HG03108 (cell line): ENCODE results near the gene GDNF.
"Not testable (repeated sequence)": the region's sequence is repeated elsewhere in the genome, so short reads cannot be mapped to it uniquely, and the experiment has no call there.

Experiments
- ATAC-seq: cut with Tn5 transposase; IDR thresholded peaks from one replicate; pipeline ENCODE4 v1.9.1; 2021; ENCODE audit warnings: moderate library complexity; ENCODE audit not compliant: unreplicated experiment

Gene GDNF

DNA sequence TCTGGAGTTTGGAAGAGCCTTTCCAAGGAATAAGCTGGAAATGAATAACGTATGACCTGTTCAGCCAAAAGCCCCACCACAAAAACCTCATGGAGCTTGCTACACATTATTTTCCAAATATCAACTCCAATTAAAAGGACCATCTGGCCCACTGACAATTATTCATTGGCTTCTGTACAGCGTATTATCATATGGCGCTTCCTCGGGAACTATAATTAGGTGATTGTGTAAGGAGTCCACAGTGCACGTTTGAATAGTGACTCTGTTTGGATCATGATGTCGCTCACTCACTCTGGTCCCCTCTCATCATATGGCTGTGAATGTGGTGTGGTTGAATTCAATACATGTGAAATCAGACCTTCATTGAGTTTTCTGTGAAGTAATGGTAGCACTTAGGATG lies 52.1 kb downstream of the GDNF start:
- ATAC-seq = no peak

DNA sequence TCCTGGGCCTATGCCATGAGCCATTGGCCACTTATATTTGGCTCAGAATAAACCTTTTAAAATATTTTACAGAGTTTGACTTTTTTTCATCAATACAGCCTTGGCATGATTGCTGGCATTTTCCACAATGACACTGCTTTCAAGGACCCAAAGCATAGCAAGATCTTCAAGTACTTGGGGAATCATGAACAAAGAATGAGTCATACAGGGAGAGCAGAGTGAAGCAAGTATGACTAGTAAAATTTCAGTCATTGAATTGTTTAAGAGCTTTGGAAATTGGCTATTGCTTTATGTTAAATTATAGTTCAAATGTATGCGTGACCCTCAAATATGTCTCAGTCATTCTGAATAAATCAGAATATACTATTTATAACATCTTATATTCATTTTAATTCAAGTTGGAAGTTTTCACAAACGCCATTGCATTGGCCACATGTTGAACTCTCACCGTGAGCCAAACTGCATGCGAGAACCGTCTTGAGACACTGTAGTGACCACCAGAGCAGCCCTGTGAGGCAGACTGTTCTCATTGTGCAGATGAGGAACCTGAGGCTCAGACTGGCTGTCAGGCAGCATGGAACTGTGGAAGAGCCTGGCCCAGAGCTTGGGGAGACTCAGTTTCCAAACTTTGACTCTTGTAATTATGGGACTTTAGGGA lies 52.9 kb downstream of the GDNF start:
- no peak for ATAC-seq

DNA sequence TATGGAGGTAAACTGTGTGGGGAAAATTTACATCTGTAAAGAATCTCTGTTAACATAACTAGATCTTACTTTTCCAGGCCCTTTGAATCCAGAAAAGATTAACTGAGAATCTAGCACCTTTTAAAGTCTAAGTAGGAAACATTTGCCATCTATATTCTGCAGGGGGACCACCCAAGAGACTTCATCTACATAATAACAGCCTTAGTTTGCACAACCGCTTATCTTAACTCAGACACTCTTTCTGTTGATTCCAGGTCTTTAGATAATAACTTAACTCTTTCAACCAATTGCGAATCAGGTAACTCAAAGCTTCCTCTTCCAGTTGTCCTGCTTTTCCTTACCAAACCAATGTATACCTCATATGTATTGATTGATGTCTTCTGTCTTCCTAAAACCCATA lies 53.4 kb downstream of the GDNF start:
- no peak for ATAC-seq

DNA sequence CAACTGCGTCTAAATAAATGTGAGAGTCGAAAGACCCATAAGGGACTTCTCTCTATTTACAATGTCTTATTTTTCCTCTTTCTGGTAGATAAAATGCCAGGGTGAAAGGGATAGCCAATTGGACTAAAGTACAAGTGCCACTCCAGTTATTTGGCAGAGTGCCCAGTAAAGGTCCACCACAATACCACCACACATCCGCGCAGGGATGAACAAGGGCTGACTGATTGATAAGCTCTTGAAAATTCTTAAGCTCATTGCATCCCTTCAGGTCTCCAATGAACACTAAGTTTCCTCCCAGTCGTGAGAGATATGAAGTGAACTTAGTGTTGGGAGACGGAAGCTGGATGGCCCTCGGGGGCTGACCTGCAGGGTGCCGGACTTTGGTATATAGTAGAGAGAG lies 58.4 kb downstream of the GDNF start:
- ATAC-seq = not testable (repeated sequence)

DNA sequence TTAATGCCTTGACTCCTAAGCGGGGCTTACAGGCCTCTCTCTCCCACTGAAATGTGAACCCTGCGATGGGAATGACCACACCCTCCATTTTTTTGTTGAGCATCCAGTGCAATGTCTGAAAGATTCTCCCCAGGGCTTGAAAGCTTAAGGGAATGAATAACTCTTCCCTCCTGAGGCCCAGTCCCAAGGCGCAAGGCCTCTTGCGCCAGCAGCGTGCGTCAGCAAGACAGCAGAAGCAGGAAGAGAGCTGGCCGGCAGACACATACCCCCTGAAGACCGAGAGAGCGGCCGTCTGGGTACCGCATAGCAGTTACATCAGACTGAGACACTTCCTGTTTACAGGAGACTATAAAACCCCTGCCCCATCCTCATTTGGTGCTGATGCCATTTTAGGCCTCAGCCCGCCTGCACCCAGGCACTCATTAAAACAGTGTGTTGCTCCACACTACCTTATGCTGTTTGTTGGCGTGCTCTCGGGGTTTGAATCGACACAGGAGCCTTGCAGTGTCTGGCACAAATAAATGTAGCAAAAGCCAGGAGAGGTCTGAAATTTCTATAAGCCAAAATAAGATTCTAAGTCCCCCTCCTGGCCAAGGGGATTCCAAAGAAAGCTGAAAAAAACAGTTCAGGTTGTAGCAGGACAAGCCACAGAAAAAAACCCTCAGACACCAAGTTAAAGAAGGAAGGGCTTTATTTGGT lies 62.3 kb downstream of the GDNF start:
- no peak for ATAC-seq

DNA sequence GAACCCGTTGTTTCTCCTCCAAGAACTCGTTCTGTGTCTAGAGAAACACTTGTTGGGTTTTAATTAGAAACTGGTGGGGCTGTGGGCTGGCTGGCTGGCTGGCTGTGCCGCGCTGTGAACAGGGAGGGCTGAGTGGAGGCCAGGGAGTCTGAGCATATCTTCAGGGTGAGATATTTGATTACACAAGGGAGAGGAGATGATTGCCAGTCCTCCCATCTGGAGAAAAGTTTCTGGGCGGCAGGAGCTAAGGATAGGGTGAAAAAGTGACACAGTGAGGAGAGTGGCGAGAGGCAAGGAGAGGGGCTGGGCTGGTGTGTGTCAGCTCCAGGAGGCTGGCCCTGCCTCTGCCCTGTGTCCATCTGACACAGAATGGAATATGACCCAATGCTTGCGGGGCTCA lies 63.0 kb downstream of the GDNF start:
- no peak for ATAC-seq

DNA sequence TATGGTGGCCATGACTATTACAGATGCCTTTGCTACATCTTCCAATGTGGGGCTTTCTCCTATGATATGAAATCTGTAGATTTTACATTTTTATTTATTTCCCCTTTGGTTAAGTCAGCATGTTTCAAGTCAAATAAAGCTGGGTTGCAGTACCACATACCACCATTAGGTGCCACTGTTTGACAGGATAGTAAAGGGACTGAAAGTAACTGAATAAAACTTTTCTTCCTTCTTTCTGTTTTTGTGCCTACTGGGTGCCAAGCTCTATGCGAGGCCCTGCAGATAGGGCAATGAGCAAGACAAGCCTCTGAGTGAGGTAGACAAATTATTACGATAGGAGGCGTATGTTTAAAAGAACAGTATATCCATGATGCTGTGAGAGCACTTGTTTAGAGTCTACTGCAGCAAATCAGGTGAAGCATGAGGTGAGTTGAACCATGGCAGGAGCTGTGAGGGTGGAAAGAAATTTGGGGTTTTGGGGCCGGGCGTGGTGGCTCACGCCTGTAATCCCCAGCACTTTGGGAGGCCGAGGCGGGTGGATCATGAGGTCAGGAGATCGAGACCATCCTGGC lies 64.8 kb downstream of the GDNF start:
- ATAC-seq = no peak

DNA sequence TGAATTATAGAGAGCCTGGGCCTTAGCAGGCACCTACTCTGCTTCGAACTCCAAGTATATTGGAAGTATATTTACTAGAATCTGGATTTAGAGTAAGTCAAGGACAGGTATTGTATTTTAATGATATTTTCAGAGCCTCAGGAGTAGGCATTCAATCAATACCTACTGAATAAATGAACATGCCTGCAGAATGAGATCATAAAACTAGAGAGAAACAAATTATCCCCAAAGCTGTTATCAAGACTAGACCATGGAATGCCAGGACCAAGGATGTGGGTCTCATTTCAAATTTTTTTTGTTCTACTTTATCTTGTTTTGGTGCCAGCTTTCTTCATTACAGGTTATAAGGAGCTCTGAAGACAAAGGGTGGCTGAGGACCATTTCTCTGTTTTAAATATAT lies 66.0 kb downstream of the GDNF start:
- no peak for ATAC-seq

DNA sequence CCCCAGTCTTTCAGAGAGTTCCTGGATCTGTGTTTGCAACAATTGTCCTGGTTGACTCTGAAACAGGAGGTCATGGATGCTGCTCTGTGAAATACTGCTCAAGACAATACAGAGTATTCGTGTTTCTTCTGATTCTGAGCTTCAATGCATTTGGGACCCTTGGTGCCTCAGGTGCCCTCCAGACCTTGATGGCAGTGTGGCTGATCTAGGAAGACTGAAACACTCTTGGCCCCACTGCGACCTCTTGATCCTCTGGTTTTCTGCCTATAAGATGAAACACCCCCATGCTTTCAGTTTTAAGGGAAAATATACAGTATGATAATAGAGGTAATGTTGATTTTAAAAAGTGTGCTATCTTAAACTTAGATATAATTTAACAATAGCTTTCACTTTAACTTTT lies 67.6 kb downstream of the GDNF start:
- no peak for ATAC-seq

DNA sequence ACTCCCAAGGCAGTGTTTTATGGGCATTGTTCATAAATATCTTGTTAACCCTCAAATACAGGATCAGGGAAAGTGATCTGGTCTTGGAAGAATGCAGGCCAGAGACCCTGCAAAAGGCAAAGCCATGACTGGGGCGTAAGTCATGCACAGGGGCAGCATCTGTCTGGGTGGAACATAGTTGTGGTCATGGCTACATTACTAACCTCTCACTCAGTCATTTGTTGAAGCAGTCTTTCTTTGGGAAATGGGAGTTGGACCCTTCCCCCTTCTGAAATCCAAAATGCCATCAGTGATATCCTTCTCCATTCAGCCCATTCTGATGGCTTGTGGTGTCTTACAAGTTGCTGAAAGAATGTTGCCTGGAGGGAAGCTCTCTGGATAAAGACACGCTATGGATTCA lies 68.1 kb downstream of the GDNF start:
- no peak for ATAC-seq

DNA sequence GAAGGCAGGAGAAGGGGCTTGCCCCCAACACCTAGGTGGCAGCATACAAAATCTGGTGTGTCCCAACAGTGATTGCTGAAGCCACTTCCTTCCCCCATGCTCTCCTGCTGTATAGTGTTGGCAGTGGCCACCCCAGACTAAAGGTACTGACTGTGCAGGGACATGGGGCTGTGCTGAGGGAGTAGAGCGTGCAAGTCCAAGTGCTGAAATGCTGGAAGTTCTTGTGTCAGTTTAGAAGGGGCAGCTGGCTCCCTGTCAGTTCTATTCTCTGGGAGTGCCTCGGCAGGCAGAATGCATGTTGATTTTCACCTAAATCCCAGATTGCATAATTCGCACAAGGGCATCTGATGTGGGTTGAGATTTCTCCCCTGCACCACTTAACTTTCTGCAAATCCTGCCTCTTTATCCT lies 68.6 kb downstream of the GDNF start:
- ATAC-seq = no peak

DNA sequence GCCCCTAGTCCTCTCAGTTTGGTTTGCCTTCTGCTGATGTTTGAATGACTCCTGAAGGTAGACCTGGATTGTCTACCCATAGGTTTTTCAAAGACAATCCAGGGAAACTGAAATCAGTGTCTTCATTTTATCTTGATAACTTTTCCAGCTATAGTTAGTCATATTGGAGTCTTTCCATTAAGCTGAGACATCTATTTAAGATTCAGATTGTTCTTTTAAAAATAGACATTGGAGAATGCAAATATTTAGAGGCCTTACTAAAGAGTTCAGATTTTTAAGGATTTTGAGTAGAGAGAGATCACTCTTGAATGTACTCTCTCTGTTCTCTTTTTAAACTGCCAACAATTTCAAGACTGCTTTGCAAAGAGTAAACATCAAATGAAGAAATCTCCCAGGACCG lies 69.1 kb downstream of the GDNF start:
- ATAC-seq = no peak

DNA sequence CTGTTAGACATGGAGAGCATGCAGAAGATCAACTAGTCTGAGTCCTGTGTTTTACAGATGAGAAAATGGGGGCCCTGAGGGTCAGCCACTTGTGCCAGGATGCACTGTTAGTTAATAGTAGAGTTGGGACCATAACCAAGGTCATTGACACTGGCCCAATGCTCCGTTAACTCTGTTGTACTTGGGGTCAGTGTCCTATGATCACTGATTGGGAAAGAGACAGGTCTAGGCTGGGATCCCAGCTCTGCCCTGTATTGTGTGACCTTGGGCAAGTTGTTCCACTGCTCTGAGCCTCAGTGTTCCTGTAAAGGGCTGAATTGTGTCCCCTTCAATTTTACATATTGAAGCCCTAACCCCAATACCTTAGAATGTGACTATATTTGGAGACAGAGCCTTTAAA lies 70.0 kb downstream of the GDNF start:
- no peak for ATAC-seq

DNA sequence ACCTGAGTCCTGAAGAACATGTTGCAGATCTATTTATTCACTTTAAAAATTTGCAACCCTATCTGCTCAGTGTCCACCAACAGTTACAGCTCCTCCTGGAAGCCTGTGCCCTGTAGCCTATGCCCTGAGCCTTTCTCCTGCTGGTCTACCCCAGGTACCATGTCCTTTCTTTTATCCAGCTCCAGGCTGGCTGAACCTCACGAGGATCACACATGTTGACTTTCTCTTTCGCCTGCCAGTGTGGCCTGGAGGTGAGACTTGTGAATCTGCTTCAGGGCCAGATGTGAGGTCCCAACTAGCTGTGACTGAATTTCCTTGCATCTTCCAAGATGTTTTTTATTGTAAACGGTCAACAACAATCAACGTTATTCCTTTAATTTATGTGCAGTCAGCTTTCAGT lies 70.7 kb downstream of the GDNF start:
- no peak for ATAC-seq

DNA sequence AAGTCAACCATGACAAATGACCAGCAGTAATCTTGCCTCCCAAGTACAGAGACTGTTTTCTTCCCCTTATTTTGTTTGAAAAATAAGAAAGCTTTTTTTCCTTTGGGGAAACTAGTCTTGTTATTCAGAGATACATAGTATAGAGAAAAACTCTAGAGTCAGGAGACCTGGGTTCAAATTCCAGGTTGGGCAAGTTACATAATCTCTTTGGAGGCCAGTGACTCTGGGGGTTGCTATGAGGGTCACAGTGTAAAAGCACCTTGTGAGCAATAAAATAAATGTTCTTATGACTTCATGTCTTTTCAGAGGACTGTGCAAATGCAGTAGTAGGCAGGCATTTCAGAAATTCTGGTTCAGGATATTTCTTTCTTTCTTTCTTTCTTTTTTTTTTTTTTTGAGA lies 71.5 kb downstream of the GDNF start:
- ATAC-seq = no peak

DNA sequence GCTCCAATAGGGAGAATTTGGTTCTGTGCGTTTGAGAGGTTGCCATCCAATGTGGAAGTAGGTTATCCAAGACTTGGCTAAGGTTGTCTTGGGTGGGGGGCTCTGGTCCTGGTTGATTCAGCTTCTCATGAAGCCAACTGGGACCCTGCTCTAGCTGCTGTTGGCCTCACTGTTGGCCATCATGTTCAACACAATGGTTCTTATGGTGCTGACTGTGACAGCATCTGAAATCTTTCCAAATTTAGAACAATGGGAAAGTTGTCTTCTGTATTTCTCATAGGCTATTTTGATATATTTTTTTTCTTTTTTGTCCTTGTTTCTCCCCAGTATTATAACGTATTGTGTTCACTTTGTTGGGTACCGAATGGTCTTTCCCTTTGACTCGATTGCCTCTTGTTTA lies 71.9 kb downstream of the GDNF start:
- no peak for ATAC-seq

DNA sequence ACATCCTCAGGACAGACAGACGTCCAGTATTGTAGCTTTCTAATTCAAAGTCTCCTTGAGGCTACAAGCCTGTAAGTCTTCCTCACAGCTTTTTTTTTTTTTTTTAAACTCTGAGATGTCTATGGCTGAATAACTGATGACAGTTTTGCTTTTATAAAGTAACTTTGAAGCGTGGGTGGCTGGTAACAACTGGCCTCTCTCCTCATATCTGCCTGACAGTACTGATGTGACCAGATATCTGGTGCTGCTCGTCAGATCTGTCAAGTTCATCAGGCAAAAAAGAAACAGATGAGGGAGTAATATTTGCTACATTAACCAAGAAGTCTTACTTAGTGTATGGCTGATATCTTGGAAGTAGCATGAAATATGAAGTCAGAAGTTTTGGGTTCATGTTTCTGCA lies 72.6 kb downstream of the GDNF start:
- no peak for ATAC-seq
